Fibroblast of mammary gland (primary cell): ENCODE results near the gene PRM1.

Experiments used
- DNase-seq: peaks from one replicate; pipeline ENCODE4 v3.0.0-alpha.2; 2010; ENCODE audit warnings: low read depth
- H3K4me3 ChIP-seq: 2 replicates; pipeline ENCODE4 v1.5.1; 2011; ENCODE audit warnings: low read depth, mild to moderate bottlenecking, low read length, moderate library complexity; ENCODE audit not compliant: control insufficient read depth
- CTCF ChIP-seq: conservative IDR thresholded peaks from 2 replicates; pipeline ENCODE4 v1.5.1; 2011; ENCODE audit warnings: low read depth, low read length, inconsistent platforms; ENCODE audit not compliant: control insufficient read depth, insufficient read depth

The PRM1 gene

GRCh38 chr16:11321662-11322061, 40.5 kb upstream of the PRM1 start:
- TF ChIP-seq CTCF = no peak
- no peak overlapping the region for H3K4me3 ChIP-seq
- no peak for DNase-seq

- DNase-seq = no peak
- H3K4me3 ChIP-seq = no peak overlapping the region
- no peak for TF ChIP-seq CTCF
These were observed 39.0 kb upstream of the PRM1 start for GRCh38 chr16:11320170-11320569.

GRCh38 chr16:11319529-11320146, 38.5 kb upstream of the PRM1 start:
- TF ChIP-seq CTCF = no peak
- no peak overlapping the region for H3K4me3 ChIP-seq
- DNase-seq = no peak

GRCh38 chr16:11318817-11319216, 37.7 kb upstream of the PRM1 start:
- no peak for TF ChIP-seq CTCF
- no peak overlapping the region for H3K4me3 ChIP-seq
- no peak for DNase-seq

- H3K4me3 ChIP-seq = no peak overlapping the region
- DNase-seq = no peak
- TF ChIP-seq CTCF = no peak
These were observed 35.3 kb upstream of the PRM1 start for GRCh38 chr16:11316331-11317015.

- no peak overlapping the region for H3K4me3 ChIP-seq
- TF ChIP-seq CTCF = no peak
- DNase-seq = no peak
These were observed 34.4 kb upstream of the PRM1 start for GRCh38 chr16:11315510-11315909.
